ENCODE results near the gene TMEM229B.
"Not testable (repeated sequence)": the region's sequence is repeated elsewhere in the genome, so short reads cannot be mapped to it uniquely, and the experiment has no call there.

The TMEM229B gene

DNA sequence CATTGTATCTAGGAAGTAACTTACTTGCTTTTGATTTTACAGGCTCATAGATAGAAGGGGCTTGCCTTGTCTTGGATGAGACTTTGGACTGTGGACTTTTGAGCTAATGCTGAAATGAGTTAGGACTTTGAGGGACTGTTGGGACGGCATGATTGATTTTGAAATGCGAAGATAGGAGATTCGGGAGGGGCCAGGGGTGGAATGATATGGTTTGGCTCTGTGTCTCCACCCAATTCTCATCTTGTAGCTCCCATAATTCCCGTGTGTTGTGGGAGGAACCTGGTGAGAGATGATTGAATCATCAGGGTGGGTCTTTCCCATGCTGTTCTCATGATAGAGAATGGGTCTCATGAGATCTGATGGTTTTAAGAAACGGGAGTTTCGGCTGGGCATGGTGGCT, 36.9 kb downstream of the TMEM229B start:
- not testable (repeated sequence) for DNase-seq

DNA sequence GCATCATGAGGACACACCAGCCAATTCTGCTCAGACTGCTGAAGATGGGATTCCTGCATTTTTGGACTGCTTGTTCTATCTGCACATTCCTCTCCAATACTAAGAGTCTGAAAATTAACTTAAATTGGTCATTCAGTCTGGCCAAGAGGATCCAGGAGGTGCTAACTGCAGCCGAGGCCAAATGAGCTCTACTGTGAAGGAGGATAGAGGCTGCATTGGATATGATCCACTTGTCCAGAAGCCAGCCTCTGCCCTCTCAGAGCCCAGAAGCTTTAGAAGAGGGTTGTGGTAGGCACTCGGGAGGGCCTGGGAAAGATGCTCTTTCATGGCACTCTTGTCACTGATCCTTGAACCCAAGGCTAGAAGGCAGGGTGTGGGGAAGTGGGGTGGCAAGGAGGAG, 39.4 kb downstream of the TMEM229B start:
- DNase-seq = no peak

DNA sequence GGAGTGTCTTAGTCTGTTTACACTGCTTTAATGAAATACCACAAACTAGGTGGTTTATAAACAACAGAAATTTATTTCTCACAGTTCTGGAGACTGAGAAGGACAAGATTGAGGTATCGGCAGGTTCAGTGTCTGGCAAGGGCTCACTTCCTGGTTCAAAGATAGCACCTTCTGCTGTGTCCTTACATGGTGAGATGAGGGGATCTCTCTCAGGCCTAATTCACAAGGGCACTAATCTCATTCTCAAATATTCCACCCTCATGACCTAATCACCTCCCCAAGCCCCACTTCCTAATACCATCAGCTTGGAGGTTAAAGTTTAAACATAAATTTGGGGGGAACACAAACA, 41.5 kb downstream of the TMEM229B start:
- DNase-seq = no peak

DNA sequence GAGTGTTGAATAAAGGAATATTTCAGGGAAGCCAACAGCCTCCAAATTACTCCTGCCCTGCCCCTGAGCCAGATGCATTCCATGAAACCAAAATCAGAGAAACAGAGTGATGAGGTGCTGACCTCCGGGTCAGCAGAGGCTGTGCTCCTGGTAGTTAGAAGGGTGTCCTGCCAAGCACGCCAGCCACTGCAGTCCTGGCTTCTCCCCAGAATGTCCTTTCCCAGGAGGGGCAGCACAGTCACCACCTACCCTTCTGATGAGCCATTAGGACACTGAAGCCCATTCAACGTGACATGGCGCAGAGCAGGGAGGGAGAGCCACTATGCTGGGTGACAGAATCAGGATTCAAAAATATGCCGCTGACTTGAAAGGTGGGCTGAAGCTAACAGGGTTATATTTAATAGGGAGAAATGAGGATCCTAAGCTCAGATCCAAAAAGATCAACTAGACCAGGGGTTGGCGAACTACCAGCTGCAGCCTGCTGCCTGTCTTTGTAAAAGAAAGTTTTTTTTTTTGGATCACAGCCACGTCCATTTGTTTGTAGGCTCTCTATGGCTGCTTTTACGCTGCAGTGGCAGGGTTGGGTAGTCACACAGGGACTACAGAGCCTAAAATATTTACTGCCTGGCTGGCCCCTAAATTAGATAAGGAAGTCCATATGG, 42.0 kb downstream of the TMEM229B start:
- DNase-seq = no peak

DNA sequence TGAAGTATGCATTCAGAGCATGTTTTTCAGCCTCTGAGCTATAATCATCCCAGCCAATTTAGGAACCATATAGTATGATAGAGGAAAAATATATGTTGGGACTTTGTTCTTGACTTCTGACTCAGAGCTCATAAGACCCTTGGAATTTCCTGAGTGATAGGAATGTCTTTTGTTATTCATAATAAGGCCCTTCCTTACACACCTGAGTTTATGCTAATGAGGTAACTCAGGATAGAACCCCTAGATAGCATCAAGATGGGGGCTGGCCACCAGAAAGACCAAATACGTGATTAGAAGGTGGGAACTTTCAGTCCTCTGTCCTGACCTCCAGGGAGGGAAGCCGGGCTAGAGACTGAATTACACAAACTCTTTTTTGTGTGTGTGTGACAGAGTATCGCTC, 44.1 kb downstream of the TMEM229B start:
- DNase-seq = no peak

DNA sequence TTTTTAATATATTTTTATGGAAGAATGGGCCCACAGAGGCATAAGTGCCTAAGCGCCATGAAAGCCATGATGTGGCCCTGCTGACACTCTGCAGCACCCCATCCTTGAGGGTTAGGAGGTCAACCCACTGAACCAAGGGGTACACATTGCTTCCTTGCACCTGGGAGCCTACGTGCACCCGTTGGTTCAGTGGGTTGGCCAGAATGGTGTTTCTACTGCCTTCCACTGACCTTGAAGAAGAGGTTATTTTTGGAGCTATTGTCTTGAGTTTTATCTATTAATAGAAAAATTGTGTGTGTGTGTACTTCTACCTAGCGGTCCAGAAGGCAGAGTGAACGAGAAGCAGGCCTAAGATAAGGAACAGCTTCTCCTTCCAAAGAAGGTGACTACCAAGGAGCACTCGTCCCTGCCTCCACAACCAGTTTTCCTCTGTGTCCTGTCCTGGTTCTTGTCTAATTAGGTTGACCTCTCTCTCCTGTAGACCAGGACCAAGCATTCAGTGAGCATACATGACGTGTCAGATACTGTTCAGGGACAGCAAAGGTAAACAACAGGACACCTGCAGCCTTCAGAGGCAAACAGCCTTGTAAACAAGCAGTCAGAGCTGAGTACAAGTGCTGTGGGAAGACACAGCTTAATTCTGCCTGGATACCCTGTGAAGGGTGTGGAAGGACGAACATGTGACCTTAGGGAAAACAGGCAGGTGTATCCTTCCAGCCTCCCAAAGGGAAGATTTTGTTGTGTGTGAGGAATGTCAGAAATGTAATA, 46.2 kb downstream of the TMEM229B start:
- peak in 1 of 2 experiments; percentile 8 for DNase-seq

DNA sequence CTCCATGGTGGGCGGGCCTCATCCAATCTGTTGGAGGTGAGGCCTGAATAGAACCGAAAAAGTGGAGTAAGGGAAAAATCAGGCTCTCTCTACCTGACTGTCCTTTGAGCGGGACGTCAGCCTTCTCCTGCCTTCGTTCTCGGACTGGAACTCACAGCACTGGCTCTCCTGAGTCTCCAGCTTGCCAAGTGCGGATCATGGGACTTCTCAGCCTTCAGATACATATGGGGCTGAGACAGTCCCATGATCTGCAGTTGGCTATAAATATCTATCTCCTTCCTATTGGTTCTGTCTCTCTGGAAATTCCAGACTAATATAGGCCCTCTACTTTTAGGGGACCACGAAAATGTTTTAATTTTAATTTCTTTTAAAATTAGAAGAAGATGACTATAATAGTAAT, 46.8 kb downstream of the TMEM229B start:
- DNase-seq = no peak

DNA sequence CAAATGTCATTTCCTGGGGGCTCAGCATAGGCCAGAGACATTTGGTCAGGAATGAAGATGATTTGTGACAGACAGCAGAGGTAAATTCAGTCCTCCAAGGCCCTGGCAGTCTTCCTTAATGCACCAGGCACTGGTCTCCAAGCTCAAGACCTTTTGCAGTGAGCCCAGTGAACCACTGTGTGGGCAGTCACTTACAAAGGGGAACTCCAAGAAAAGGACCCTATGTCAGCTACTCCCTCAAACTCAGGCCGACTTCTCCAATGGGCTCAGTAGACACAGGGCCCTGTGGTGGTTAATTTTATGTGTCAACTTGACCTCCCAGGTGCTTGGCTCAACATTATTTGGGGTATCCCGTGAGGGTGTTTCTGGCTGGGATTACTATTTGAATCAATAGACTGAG, 47.3 kb downstream of the TMEM229B start:
- DNase-seq = no peak

DNA sequence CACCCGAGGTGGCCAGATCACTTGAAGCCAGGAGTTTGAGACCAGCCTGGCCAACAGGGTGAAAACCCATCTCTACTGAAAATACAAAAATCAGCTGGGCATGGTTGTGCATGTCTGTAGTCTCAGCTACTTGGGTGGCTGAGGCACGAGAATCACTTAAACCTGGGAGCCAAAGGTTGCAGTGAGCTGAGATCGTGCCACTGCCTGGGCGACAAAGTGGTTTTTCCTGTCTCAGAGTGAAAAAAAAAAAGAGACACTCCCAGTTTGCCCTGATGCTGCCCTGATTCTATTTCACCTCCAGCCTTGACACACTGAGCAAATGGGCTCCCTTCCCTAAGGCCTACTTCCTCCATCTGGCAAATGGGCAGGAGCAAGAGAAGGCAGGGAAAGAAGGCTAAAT, 48.0 kb downstream of the TMEM229B start:
- no peak for DNase-seq

DNA sequence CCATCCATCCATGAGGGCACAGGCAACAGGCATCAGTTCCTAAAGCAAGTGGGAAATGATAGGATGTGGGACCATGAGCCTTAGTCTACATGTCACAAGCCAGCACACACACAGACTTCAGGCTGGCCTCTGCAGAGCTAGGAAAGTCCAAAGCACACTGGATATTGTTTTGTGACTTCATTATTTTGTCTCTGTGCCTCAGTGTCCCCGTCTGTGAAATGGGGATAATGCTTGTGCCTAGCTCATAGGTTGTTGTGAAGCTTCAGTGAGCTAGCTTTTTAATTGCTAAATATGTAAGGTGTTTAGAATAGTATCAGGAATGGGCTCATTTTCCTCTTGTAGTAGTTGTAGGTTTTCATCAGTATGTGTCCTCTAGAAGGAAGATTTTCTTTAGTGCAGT, 49.6 kb downstream of the TMEM229B start:
- DNase-seq = no peak

DNA sequence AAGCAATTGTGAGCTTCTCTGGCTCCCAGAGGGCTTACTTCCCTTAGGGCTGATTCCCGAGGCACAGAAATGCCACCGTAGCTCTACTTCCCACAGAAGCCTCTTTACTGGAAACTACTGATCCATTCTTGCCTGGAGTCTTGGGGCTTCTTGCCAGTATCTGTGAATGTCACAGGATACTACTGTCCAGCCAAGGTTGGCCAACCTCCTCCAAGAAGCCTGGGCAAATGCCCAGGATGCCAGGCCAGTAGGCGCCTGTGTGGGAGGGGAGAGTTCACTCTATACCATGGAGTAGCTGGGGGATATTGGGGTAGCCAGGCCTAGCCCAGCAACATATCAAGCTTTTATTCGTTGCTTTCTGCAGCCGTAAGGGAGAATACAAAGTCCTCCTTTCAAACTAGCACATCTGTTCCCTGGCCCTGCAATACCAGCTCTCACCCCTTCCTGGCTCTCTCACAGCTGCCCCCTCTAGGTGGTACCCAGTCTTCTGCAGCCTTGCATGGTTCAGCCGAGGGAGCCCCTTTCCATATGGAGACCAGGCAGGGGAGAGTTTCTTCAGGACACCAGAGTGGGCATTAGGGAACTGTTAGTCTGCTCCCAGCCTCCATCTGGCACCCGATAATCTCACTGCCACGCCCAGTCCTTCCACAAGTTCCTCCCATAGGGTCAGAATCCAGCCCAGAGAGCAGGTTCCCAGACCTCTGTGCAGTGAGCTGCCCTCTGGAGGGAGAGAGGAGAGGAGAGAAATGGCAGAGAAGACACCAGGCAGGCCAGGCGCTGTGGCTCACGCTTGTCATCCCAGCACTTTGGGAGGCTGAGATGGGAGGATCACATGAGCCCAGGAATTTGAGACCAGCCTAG, 52.3 kb downstream of the TMEM229B start:
- no peak for DNase-seq

DNA sequence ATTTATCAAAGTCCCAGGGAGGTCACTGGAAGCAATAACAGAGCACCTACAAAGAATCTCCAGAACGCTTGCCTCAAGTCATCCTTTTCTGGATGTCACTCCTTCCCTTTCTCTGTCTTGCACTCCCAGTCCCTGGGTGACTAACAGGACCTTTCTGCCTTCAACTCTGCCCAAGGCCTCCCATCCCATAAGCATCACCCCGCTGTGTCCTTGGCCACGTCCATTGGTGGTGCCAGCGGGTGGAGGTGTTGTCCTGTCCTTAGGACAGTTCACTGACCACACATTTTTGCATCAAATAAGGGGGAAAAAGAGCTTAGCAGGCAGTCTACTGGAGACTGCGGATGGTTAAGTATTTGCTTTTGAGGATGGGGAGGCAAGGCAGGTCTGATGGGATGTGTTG, 52.9 kb downstream of the TMEM229B start:
- no peak for DNase-seq

DNA sequence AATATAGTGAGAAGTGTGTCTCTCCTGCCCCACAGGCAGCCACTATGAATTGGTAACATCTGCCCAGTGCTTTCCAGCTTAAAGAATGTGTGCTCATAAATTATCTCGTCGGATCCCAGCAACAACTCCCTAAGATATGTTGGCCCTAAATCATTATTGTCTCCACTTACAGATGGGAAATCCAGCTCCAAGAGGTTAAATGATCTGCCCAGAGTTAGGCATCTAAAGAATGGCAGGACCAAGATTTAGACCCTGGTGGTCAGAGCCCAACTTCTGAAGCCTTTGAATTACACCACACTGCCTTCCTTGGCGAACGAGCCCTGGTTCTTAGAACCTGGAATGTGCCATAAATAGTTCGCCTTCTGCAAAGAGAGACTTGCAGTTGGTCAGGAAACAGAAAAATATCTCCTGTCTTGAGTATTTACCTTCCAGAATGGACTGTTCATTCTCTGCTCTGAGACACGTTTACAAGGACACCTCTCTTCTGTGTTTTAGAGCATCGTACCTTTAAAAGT, 56.4 kb downstream of the TMEM229B start:
- no peak for DNase-seq

DNA sequence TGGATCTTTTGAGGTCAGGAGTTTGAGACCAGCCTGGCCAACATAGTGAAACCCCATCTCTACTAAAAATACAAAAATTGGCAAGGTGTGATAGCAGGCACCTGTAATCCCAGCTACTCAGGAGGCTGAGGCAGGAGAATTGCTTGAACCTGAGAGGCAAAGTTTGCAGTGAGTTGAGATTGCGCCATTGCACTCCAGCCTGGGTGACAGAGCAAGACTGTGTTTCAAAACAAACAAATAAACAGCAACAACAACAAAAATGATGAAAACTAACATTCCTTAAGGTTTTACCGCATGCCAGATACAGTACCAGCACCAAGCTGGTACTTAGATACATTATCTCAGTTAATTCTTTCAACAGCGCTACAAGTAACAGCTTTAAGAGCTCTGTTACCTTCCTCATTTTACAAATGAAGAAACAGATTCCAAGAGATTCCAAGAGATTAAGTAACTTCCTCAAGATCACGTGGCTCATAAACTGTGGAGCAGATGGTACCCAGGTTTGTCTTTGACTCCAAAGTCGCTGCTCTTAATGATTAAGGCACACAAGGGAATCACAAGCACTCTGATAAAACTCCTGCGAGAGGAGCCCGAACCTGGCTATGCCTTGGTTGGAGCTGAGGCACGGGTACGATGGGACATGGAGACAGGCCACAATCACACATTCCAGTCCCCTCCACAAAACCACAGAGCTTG, 58.9 kb downstream of the TMEM229B start:
- no peak for DNase-seq

DNA sequence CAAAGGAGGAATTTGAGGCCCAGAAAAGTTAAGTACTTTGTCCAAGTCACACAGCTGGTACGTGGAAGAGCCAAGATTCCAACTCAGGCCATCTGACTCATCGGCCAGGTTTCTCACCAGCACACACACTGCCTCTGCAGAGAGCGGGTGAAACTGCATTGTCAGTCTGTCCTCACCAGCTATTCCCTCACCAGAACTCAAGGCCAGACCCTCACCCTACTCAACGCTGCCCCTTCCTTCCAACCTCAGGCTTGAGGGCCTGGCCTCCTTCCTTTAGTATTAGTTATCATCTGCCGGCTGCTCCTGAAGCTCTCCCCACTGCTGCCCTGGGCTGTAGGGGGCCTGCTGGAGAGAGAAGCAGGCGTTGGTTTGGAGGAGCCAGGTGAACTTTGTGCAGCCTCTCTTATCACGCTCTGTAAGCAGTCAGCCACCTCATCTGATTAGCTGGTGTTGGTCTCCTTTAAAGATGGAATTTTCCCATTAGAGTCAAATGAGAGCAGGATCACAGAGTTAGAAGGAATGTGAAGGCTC, 60.0 kb downstream of the TMEM229B start:
- no peak for DNase-seq

DNA sequence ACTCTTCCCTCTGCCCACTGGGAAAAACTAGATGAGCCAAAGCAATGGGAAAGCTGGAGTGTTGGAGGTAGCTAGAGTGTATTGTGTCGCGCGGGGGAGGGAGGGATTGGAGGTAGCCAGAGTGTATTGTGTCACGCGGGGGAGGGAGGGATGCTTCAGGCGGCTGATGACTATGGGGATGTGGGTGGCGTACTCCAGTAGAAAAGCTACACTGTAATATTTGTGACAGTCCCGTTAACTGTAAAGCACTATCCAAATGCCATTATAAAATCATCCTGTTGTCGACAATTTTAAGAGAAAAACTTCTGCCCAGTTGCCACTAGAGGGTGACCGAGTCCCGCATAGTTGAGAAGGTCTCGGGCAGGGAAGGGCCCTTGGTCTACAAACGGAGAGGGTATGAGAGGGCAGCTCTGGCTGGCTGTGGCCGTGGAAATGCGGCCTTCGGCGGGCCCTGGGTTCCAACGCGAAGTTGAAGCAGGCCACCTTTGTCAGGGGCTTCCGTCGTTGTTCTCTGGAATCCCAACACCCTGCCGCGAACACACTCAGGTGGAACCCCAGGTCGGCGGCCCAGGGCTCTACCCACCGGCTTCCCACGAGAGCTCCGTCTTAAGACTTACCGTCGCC, 61.4 kb downstream of the TMEM229B start:
- DNase-seq = peak; percentile 39 to 88

DNA sequence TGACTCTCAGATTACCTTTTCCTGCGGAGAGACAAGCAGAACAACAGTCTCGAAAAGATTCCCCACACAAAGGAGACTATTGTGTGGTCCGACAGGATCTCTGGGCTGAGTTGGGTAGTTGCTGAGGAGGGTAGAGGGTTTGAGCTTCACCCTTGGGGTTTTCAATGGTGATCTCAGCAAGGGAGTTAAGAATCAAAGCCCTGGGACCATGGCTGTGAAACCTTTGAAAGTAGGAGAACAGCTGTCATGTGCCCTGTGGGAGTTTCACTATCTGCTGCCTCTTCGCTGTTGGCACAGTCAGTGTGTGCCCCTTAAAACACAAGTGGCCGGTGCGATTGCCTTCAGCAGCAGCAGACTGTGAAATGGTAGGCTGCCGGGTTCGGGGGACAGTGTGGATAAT, 62.4 kb downstream of the TMEM229B start:
- no peak for DNase-seq

DNA sequence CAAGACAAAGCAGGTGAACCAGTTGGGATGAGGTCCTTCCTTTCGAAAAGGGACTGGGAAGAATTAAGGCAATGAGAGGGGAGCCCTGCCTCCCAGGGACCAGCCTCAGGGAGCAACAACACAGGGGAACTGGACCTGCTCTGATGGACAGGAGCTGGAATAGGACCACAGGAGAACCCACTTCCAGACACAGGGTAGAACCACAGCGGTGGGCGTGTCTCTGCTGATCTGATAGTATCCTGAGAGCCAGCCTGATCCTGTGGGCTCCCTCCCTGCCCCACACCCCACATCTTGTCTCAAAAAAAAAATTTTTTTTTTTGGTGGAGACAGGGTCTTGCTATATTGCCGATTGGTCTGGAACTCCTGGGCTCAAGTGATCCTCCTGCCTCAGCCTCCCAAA, 62.9 kb downstream of the TMEM229B start:
- DNase-seq = no peak

DNA sequence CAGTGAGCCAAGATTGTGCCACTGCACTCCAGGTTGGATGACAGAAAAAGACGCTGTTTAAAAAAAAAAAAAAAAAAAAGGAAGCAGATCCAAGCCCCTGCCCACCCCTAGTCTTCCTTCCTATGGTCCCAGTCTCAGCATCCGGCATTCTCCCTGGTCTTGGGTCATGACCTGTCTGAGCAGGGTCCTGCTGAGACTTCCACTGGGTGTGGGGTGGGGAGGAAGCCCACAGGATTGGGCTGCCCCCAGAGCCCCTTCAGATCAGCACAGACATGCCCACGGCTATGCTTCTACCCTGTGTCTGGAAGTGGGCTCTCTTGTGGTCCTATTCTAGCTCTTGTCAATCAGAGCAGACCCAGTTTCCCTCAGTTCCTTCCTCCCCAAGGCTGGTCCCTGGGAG, 64.0 kb downstream of the TMEM229B start:
- DNase-seq = no peak

DNA sequence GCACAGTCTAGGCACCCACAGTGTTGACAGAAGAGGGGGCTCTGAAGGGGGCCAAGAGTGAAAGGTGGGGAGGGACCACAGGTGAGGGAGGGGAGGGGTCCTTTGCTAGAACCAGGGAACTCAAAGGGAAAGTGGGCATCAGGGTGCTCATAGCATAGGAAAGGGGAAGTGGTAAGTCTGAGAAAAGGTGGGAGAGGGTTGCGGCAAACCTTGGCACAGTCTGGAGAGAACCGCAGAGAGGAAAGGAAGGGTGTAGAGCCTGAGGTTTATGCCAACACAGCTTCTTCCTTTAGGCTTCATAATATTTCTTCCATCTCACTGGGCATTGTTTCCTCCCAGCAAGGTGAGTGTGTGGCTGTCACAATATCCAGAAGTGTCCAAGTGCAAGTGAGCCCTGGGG, 65.1 kb downstream of the TMEM229B start:
- no peak for DNase-seq

DNA sequence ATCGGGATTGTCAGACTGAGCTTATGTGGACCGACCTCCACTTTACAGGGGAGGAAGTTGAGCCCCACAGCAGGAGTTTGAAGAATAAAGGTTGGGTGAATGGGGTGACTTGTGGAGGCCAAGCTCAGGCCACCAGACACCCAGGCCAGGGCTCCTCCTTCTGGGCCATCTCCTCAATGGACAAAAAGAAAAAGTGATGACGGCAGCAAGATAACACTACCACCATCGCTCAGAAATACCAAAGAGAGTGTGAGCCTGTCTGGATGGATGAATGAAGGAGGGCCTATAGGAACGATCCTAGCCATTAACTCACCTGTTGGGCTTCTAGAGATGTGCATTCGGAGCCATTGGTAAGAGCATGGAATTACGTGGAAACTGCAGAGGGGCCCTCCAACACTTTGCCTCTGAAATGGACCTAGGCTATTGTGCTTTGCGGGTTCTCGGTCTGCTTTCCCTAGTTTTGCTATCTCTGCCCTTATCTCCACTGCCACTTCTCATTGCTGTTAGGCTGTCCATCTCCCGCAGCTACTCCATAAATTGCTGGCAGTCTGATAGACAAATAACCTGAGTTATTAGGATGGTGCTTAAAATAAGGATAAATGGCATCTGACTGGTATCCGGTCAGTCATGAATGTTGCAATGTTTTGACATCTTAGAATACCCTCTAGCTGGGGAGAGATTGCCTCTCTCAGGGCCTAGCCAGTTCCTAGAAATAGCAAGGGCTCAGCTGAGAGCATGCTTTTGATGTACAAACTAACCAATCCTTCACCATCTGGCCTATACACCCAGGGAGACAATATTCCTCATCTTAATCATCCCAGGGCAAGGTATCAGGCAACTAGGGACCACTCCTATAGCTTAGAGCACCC, 66.9 kb downstream of the TMEM229B start:
- no peak for DNase-seq
